SU-DHL-6 (cell line): ENCODE results near the gene APRT.

ENCODE experiments used
- H2AFZ ChIP-seq: fragments of 200-600 bp; sonication (generic); 2 replicates; pipeline ENCODE4 v1.6.1; 2014; ENCODE audit warnings: low read depth, mild to moderate bottlenecking, moderate library complexity, mixed read lengths, antibody characterized with exemption, low read length; ENCODE audit not compliant: severe bottlenecking
- H3F3A ChIP-seq: fragments of 200-600 bp; shearing (Covaris generic); 2 replicates; pipeline ENCODE4 v1.6.0; 2016; ENCODE audit warnings: antibody characterized with exemption, mild to moderate bottlenecking; ENCODE audit not compliant: insufficient read depth
- H3K27ac ChIP-seq: fragments of 200-600 bp; sonication (generic); 2 replicates; pipeline ENCODE4 v1.5.1; 2016; ENCODE audit warnings: low read depth, mild to moderate bottlenecking, low read length, moderate library complexity, mixed read lengths
- H3K27me3 ChIP-seq: fragments of 200-600 bp; sonication (generic), shearing (Covaris generic); 2 replicates; pipeline ENCODE4 v1.6.0; 2014; ENCODE audit warnings: mild to moderate bottlenecking, low read length
- H3K36me3 ChIP-seq: fragments of 200-600 bp; sonication (generic); 2 replicates; pipeline ENCODE4 v1.6.1; 2014; ENCODE audit warnings: mild to moderate bottlenecking, low read length, mixed read lengths
- H3K4me2 ChIP-seq: fragments of 300-600, 200-600 bp; shearing (Covaris generic), sonication (generic); 2 replicates; pipeline ENCODE4 v1.6.0; 2014; ENCODE audit warnings: low read length, low read depth, mild to moderate bottlenecking; ENCODE audit not compliant: poor library complexity, severe bottlenecking
- H3K4me3 ChIP-seq: fragments of 200-600 bp; sonication (generic); 2 replicates; pipeline ENCODE4 v1.5.1; 2014; ENCODE audit warnings: antibody characterized with exemption, low read length, mild to moderate bottlenecking, mixed read lengths; ENCODE audit not compliant: insufficient read depth, poor library complexity, severe bottlenecking
- H3K79me2 ChIP-seq: fragments of 200-600 bp; sonication (generic); 2 replicates; pipeline ENCODE4 v1.6.1; 2014; ENCODE audit warnings: mild to moderate bottlenecking, low read length, moderate library complexity; ENCODE audit not compliant: insufficient read depth
- H3K9ac ChIP-seq: fragments of 200-600 bp; sonication (generic); 2 replicates; pipeline ENCODE4 v1.7.0; 2014; ENCODE audit warnings: mild to moderate bottlenecking, low read length
- H3K9me2 ChIP-seq: fragments of 200-600 bp; sonication (generic); replicated peaks from 2 replicates; pipeline ENCODE4 v1.6.1; 2014; ENCODE audit warnings: low read length; ENCODE audit not compliant: insufficient read depth
- H3K9me3 ChIP-seq: fragments of 200-600 bp; sonication (generic); 2 replicates; pipeline ENCODE4 v1.6.1; 2014; ENCODE audit warnings: low read length, mixed read lengths; ENCODE audit not compliant: insufficient read depth
- H4K20me1 ChIP-seq: fragments of 200-600 bp; sonication (generic); 2 replicates; pipeline ENCODE4 v1.6.1; 2014; ENCODE audit warnings: low read depth, mild to moderate bottlenecking, antibody characterized with exemption, low read length, moderate library complexity, mixed read lengths
- CTCF ChIP-seq: fragments of 200-600 bp; sonication (generic); IDR thresholded peaks from one replicate; pipeline ENCODE4 v1.5.1; 2017; ENCODE audit warnings: antibody characterized with exemption, mild to moderate bottlenecking, low read length, moderate library complexity; ENCODE audit not compliant: insufficient read depth, poor library complexity, severe bottlenecking
- EZH2phosphoT487 ChIP-seq: fragments of 200-600 bp; sonication (generic), shearing (Covaris generic); conservative IDR thresholded peaks from 2 replicates; pipeline ENCODE4 v1.6.1; 2018; ENCODE audit warnings: mild to moderate bottlenecking, antibody characterized with exemption, low read length, moderate library complexity, mixed read lengths

APRT gene

GRCh38 chr16:88811769-88812512 lies at the start of gene APRT:
APRT (minus strand) TSS chr16:88811928; CDS start chr16:88811899, 29 bp downstream.
- no peak within 1 kb of the TSS for H2AFZ ChIP-seq

GRCh38 chr16:88861359-88861758 lies 49.6 kb upstream of the APRT start:
- no peak overlapping the region for H3K27ac ChIP-seq
- no peaks in the 10 kb centered on the region for H3K27me3 ChIP-seq
- no peaks in the 10 kb centered on the region; the same call in 1 of the 2 replicates for H3K79me2 ChIP-seq
- no peak overlapping the region for H3K4me3 ChIP-seq
- H4K20me1 ChIP-seq, result no peaks in the 10 kb centered on the region
- H3K36me3 ChIP-seq, result no peaks in the 10 kb centered on the region
- no peak overlapping the region for H2AFZ ChIP-seq
- no peaks in the 10 kb centered on the region for H3F3A ChIP-seq
- no peak overlapping the region for H3K4me2 ChIP-seq
- H3K9me3 ChIP-seq, result no peaks in the 10 kb centered on the region
- no peak overlapping the region for H3K9ac ChIP-seq
- TF ChIP-seq CTCF, result no peak
- TF ChIP-seq EZH2phosphoT487, result no peak
- no peaks in the 10 kb centered on the region for H3K9me2 ChIP-seq

More at GRCh38 chr16:88811769-88812512, at the start of gene APRT:
- H3K9me3 ChIP-seq, result peaks cover 5% of the 10 kb centered on the region; the same call in 1 of the 2 replicates
- H3K79me2 ChIP-seq, result peaks cover 7% of the 10 kb centered on the region; the same call in 1 of the 2 replicates
- no peaks in the 10 kb centered on the region for H3K36me3 ChIP-seq
- no peaks in the 10 kb centered on the region for H4K20me1 ChIP-seq
- peak within 1 kb of the TSS; percentile 89 for H3K4me2 ChIP-seq
- H3K27ac ChIP-seq, result peak within 1 kb of the TSS; percentile 82
- H3K4me3 ChIP-seq, result peak within 1 kb of the TSS; percentile 75
- TF ChIP-seq EZH2phosphoT487 (no peak), CTCF (no peak)
- H3K27me3 ChIP-seq, result no peaks in the 10 kb centered on the region
- H3K9me2 ChIP-seq, result no peaks in the 10 kb centered on the region
- peak within 1 kb of the TSS; percentile 92 for H3K9ac ChIP-seq
- H3F3A ChIP-seq, result peaks cover 32% of the 10 kb centered on the region

GRCh38 chr16:88859381-88860091 lies 47.8 kb upstream of the APRT start:
- Histone ChIP-seq H3K9me2 (no peaks in the 10 kb centered on the region), H3F3A (peaks cover 7% of the 10 kb centered on the region), H2AFZ (no peak overlapping the region), H3K9ac (no peak overlapping the region), H4K20me1 (no peaks in the 10 kb centered on the region), H3K4me3 (no peak overlapping the region), H3K36me3 (no peaks in the 10 kb centered on the region), H3K9me3 (no peaks in the 10 kb centered on the region), H3K27me3 (no peaks in the 10 kb centered on the region), H3K4me2 (no peak overlapping the region), H3K79me2 (peaks cover 4% of the 10 kb centered on the region), H3K27ac (no peak overlapping the region)
- no peak for TF ChIP-seq EZH2phosphoT487
- no peak for TF ChIP-seq CTCF
